G401 (cell line): ENCODE data around the gene MLPH. TPM values are rescaled to one million over a fixed set of nuclear protein-coding genes. Genes with fewer than 3 reads are reported as not detected.
A peak's percentile ranks its signal among the peaks of the same experiment; 100 is the strongest.
"Not testable (repeated sequence)": the region's sequence is repeated elsewhere in the genome, so short reads cannot be mapped to it uniquely, and the experiment has no call there.

ENCODE experiments used
- DNase-seq: peaks from one replicate; pipeline ENCODE4 v3.0.0-alpha.2; 2015; ENCODE audit warnings: low spot score
- in situ Hi-C: cut with HindIII; loops from 2 replicates; pipeline ENCODE4 v1.10.0; 2016; ENCODE audit warnings: low sequenced_read_pairs, mixed read lengths
- total RNA-seq: library from RNA; depleted of rRNA; stranded (reverse); fragments of >200 nt; shearing (Covaris generic); gene quantifications from 2 replicates; pipeline ENCODE4 v1.2.3, GENCODE V29; 2014

MLPH gene
- total RNA-seq, 1 experiment from 2014 or later: 1.6 TPM

- no peak for DNase-seq
- in situ Hi-C loops: no loop called here
These were observed 104.3 kb downstream of the MLPH start for GRCh38 chr2:237591141-237591881.

- in situ Hi-C loops: no loop called here
- DNase-seq: no peak
These were observed 105.5 kb downstream of the MLPH start for GRCh38 chr2:237592425-237592980.

GRCh38 chr2:237593036-237593435 is 106.0 kb downstream of the MLPH start:
- DNase-seq: no peak
- in situ Hi-C loops: no loop called here

- DNase-seq: no peak
- in situ Hi-C loops: no loop called here
These were observed 106.7 kb downstream of the MLPH start for GRCh38 chr2:237593596-237594320.

- in situ Hi-C loops: no loop called here
- no peak for DNase-seq
These were observed 107.4 kb downstream of the MLPH start for GRCh38 chr2:237594514-237594871.

- in situ Hi-C loops: not testable (repeated sequence)
These were observed 108.9 kb downstream of the MLPH start for GRCh38 chr2:237595829-237596519.

GRCh38 chr2:237596520-237597195 is 109.6 kb downstream of the MLPH start:
- DNase-seq: no peak
- in situ Hi-C loops: no loop called here

More at GRCh38 chr2:237595829-237596519, 108.9 kb downstream of the MLPH start:
- not testable (repeated sequence) for DNase-seq

- no peak for DNase-seq
These were observed 110.4 kb downstream of the MLPH start for GRCh38 chr2:237597196-237598145.

GRCh38 chr2:237598468-237599208 is 111.6 kb downstream of the MLPH start:
- in situ Hi-C loops: no loop called here
- no peak for DNase-seq

More at GRCh38 chr2:237597196-237598145, 110.4 kb downstream of the MLPH start:
- in situ Hi-C loops: no loop called here

GRCh38 chr2:237599465-237600110 is 112.5 kb downstream of the MLPH start:
- no peak for DNase-seq
- in situ Hi-C loops: loop anchor here (5.0 kb wide), 1 partner anchor 83 kb away; no protein-coding TSS in a partner anchor

- DNase-seq: peak; percentile 82
These were observed 113.3 kb downstream of the MLPH start for GRCh38 chr2:237600205-237600846.

GRCh38 chr2:237601453-237602116 is 114.5 kb downstream of the MLPH start:
- in situ Hi-C loops: loop anchor here (5.0 kb wide), 1 partner anchor 81 kb away; no protein-coding TSS in a partner anchor

More at GRCh38 chr2:237600205-237600846, 113.3 kb downstream of the MLPH start:
- in situ Hi-C loops: loop anchor here (5.0 kb wide), 1 partner anchor 82 kb away; no protein-coding TSS in a partner anchor

GRCh38 chr2:237602409-237602808 is 115.4 kb downstream of the MLPH start:
- in situ Hi-C loops: loop anchor here (5.0 kb wide), 1 partner anchor 80 kb away; no protein-coding TSS in a partner anchor
- no peak for DNase-seq

More at GRCh38 chr2:237601453-237602116, 114.5 kb downstream of the MLPH start:
- no peak for DNase-seq

- in situ Hi-C loops: loop anchor here (5.0 kb wide), 1 partner anchor 79 kb away; no protein-coding TSS in a partner anchor
- DNase-seq: no peak
These were observed 116.1 kb downstream of the MLPH start for GRCh38 chr2:237603049-237603717.
